ENCODE data around the gene COL6A6.
"Not testable (repeated sequence)": the region's sequence is repeated elsewhere in the genome, so short reads cannot be mapped to it uniquely, and the experiment has no call there.

COL6A6 gene

DNA sequence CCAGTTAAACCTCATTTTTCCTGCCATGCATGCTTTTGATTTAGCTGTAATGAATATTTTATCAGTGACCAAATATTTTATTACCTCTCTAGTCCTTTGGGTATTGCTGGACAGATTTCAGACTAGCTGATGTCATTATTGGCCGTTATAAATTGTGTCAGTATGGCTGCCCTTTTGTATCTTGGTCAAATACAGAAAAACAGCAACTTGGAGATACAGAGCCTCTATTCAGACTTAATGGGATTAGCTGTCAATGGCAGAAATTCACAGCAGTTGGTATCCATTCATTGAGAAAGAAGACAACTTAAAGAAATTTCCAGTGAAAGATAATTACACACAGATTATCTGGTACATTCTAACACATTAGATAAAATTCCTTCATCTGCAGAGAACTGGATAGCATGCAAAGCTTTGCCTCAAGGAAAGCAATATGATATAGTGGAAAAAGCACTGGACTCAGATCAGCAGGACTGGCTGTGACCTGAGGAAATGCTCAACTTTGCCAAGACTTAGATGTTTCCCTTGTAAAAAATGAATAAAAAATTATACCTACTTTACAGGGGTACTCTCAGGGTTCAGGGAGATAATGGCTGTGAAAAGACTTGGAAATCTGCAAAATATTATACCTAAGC, 20.8 kb downstream of the COL6A6 start:
- DNase-seq (ENCODE audit: low read depth): no peak

DNA sequence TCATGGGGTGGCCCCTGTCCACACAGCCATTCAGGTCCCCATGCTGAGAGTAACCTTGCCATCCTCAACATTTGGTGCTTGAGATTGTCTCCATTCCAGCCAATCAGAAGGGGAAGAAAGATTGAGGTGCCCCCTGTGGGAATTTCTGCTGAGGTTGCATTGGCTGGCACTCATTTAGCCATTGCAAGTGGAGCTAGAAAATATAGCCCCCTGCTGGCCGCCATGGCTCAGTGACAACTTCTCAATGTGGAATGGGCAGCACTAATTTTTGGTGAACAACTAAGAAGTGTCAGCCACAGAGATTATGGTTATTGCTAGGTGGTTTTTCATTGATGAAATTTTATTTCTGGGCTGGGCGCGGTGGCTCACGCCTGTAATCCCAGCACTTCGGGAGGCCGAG, 22.0 kb downstream of the COL6A6 start:
- DNase-seq (ENCODE audit: low read depth): peak; percentile 12

DNA sequence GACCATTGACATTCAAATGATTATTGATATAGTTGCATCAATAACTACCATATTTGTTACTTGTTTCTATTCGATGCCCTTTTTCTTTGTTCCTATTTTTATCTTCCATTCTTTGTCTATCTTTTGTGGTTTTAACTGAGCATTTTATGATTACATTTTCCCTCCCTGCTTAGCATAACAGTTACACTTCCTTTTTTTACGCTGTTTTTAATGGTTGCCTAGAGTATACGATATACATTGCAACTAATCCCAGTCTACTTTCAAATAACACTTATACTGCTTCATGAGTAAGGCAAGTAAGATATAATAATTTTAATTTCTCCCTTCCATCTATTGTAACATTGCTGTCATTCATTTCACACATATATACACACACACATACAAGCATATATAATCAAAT, 26.3 kb downstream of the COL6A6 start:
- DNase-seq (ENCODE audit: low read depth): no peak

DNA sequence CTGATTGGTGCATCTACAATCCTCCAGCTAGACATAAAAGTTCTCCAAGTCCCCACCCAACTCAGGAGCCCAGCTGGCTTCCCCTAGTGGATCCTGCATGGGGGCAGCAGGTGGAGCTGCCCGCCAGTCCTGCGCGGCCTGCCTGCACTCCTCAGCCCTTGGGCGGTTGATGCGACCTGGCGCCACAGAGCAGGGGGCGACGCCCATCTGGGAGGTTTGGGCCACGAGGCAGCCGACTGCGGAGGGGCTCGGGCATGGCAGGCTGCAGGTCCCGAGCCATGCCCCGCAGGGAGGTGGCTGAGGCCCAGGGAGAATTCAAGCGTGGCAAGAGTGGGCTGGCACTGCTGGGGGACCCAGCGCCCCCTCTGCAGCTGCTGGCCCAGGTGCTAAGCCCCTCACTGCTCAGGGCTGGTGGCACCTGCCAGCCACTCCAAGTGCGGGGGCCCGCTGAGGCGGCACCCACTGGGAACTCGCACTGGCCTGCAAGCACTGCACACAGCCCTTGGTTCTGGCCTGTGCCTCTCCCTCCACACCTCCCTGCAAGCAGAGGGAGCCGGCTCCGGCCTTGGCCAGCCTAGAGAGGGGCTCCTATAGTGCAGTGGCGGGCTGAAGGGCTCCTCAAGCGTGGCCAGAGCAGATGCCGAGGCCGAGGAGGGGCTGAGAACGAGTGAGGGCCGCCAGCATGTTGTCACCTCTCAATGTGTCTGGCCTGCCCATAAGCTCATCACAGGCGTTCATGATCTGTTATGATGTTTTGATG, 30.1 kb downstream of the COL6A6 start:
- DNase-seq (ENCODE audit: low read depth): no peak

DNA sequence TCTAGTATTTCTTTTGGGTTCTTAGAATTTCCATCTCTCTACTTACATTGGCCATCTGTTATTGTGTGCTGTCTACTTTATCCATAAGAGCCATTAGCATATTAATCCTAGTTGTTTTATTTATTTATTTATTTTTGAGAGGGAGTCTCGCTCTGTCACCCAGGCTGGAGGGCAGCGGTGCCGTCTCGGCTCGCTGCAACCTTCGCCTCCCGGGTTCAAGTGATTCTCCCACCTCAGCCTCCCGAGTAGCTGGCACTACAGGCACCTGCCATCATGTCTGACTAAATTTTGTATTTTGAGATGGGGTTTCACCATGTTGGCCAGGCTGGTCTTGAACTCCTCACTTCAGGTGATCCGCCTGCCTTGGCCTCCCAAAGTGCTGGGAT, 30.7 kb downstream of the COL6A6 start:
- not testable (repeated sequence) for DNase-seq (ENCODE audit: low read depth)

DNA sequence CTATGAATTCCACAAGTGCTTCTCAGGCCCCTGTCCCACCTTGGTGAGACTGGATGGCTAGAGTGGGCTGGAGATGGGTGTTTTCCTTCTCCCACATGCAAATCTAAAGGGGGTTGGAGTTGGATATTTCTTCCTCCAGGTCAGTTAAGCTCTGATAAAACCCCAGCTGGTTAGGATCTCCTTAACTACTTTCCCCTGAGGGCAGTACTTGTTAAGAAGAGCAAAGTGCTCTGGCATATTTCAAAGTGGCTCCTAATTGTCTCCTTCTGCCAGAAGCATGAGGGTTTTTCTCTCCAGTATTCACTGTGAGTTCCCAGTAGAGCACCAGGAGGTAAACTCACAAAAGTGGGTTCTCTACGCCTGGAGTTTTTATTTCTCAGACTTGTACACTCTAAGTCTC, 31.4 kb downstream of the COL6A6 start:
- DNase-seq (ENCODE audit: low read depth): no peak

DNA sequence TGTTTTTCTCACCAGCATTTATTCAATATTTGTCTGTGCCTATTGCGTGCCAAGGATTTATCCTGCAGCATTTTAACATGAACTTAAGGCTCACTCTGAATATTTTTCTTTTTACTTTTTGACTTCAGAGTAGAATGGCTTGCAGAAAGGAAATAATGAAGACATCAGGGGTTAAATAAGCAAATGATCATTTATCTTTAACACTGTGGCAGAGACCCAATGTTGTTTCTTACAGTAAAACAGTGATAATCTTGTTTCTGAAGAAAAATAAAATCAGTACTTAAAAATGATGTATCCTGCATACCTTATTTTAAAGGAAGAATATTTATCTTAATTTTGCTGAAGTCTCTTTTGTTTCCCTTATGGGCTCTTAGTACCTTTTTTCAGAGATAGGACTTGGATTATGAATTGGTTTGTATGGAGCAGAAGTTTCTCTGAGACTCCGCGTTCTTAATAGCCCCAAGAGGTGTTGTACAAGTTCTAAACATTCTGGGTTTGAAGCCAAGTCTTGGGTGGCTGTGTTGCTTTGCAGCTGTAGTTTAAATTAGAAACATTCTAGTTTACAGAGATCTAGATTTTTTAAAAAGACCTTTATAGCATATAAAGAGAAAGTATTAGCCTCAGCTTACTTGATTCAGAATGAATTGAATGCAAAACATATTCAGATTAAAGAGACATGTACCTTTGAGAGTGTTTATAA, 40.5 kb downstream of the COL6A6 start:
- DNase-seq (ENCODE audit: low read depth): no peak

DNA sequence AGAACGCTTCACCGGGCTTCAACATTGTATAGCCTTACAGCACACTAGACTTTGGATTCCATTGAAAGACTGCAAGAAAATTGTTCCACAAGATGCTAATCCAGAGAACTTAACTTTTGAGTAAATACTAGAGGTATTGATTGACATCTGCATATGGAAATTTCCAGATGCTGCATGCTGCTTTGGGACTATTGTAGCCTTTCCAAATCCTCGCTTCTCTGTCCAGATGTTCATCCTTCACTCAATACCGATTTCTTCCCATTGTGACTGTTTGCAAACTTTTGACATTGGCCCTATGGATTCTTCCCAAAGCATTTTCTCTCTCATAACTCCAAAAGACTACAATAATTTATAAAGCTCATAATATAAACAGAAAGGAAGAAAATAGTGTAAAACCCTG, 41.4 kb downstream of the COL6A6 start:
- no peak for DNase-seq (ENCODE audit: low read depth)

DNA sequence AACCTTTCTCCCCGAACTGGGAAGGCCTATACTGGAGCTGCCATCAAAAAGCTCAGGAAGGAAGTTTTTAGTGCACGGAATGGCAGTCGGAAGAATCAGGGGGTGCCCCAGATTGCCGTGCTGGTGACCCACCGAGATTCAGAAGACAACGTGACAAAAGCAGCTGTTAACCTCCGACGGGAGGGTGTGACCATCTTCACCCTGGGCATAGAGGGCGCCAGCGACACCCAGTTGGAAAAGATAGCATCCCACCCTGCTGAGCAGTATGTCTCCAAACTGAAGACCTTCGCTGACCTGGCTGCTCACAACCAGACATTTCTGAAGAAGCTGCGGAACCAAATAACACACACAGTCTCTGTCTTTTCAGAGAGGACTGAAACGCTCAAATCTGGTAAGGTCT, 48.2 kb downstream of the COL6A6 start:
- DNase-seq (ENCODE audit: low read depth): no peak
